GM12874 (cell line): ENCODE data around the gene HUNK.

ENCODE experiments used
- TF ChIP-seq, protein P1 (sequence below): IDR thresholded peaks from 2 replicates; pipeline ENCODE4 v1.5.1; 2011; ENCODE audit warnings: low read depth, mild to moderate bottlenecking, control low read depth, low read length, moderate library complexity; ENCODE audit not compliant: insufficient read depth

HUNK gene

GRCh38 chr21:32008714-32009113 is 135.9 kb downstream of the HUNK start:
- TF ChIP-seq, protein P1, sequence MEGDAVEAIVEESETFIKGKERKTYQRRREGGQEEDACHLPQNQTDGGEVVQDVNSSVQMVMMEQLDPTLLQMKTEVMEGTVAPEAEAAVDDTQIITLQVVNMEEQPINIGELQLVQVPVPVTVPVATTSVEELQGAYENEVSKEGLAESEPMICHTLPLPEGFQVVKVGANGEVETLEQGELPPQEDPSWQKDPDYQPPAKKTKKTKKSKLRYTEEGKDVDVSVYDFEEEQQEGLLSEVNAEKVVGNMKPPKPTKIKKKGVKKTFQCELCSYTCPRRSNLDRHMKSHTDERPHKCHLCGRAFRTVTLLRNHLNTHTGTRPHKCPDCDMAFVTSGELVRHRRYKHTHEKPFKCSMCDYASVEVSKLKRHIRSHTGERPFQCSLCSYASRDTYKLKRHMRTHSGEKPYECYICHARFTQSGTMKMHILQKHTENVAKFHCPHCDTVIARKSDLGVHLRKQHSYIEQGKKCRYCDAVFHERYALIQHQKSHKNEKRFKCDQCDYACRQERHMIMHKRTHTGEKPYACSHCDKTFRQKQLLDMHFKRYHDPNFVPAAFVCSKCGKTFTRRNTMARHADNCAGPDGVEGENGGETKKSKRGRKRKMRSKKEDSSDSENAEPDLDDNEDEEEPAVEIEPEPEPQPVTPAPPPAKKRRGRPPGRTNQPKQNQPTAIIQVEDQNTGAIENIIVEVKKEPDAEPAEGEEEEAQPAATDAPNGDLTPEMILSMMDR = no peak

DNA sequence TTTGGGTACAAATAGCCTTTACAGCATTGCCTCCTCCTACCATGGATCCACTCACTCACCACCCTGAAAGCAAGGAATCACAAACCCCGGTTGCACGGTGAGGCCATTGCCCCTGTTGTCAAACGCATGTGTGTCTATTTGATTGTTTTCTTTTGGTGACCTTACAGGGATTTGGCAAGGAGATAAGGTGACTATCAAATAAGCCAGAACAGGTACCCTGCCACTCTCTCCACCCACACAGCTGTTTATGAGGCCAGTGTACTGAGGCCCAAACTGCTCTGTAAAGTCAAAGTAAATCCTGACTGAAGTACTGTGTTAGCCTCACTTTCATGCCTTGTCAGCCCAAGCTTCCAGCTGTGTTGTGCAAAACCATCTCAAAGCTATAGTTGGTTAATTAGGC is 136.4 kb downstream of the HUNK start:
- TF ChIP-seq, protein P1 = no peak

- TF ChIP-seq, protein P1 = no peak
Measured at GRCh38 chr21:32015461-32016139, 142.8 kb downstream of the HUNK start.

DNA sequence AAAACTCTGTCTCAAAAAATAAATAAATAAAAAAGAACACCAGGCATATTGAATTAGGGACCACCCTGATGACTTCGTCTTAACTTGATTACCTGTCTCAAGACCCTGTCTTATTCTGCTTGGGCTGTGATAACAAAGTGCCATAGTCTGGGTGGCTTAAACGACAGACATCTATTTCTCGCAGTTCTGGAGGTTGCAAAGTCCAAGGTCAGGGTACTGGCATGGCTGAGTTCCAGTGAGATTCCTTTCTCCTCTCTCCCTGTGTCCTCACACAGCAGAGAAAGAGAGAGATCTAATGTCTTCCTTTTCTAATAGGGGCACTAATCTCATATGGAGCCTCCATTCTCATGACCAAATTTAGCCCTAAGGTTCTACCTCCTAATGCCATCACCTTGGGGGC is 145.6 kb downstream of the HUNK start:
- TF ChIP-seq, protein P1 = no peak

DNA sequence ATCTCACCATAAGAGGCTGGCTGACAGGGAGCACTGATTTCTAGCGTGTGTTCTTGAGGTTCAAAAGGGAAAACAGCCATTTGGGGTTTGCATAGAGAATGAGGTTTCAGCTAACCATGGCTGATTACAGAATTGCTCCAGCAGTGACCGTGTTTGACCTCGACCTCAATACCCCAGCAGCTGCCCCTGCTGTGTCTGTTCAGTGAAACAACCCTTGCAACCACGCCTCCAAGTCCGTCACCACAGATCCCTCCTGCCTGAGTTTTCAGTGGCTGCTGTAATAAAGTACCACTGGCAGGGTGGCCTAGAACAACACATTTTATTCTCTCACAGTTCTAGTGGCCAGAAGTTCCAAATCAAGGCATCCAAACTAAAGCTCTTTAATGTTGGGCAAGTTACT is 147.7 kb downstream of the HUNK start:
- TF ChIP-seq, protein P1 = no peak

- TF ChIP-seq, protein P1 = no peak
Measured at GRCh38 chr21:32021319-32021994, 148.6 kb downstream of the HUNK start.

DNA sequence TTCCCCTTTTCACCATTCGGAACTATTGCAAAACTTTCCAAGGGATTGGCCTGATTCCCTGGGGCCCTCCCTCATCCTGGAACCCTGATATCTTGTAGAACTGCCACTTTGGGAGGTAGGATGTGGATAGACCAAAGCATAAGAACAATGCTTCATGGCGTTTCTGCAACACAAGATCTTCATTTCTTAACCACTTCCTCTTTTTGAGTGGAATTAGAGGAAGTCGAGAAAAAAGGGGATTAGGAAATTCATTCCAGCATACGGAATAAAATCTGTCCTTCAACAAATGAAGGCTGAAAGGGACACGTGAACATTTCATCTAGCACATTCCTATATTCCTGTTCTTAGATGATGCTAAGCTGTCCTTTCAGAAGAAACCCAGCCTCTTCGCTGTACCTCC is 149.3 kb downstream of the HUNK start:
- TF ChIP-seq, protein P1 = no peak
